Upper lobe of left lung (tissue), 4 donors: ENCODE measurements around the gene BAD.

ENCODE experiments used
- EP300 ChIP-seq, 4 donors: sonication (generic); formaldehyde crosslinking; IDR thresholded peaks; one replicate each; pipeline ENCODE4 v1.5.1; 2017; ENCODE audit warnings: antibody characterized with exemption in 4 of 4, control low read depth in 2 of 4
- POLR2A ChIP-seq, 4 donors: fragments of 450-650 bp; IDR thresholded peaks; one replicate each; pipeline ENCODE4 v1.5.1; 2016 to 2017; ENCODE audit warnings: antibody characterized with exemption in 4 of 4, mild to moderate bottlenecking in 2 of 4
- POLR2AphosphoS5 ChIP-seq, 2 donors: sonication (generic); formaldehyde crosslinking; IDR thresholded peaks; one replicate each; pipeline ENCODE4 v1.5.1; 2017; ENCODE audit warnings: antibody characterized with exemption in 2 of 2
- TF ChIP-seq, protein P1 (sequence below), 6 experiments: fragments of 450-650 bp in 4 of 6; fragments of 200-600 bp in 2 of 6; sonication (generic) in 2 of 6; IDR thresholded peaks; one replicate each; pipeline ENCODE4 v1.5.1; 2016 to 2019; ENCODE audit warnings: antibody characterized with exemption in 6 of 6

DNA sequence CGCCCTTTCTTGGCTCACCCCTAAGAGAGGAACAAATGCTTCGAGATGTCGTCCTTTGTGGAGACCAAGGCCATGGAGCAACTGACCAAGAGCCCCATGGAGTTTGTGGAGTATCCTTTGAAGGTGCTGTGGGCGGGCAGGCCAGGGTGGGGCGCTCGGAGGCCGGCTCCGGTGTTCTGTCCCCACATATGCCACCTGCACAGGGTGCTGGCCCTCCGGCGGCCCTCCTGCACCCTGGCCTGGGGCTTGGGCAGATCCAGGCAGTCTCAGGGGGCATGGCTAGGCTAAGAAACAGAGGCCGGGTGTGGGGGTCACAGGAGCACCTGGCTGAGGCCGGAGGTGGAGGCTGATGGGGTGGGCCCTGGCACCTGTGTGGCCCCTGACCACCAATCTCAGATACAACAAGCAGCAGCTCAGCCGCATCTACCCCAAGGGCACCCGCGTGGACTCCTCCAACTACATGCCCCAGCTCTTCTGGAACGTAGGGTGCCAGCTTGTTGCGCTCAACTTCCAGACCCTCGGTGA is 22.8 kb downstream of the BAD start:
- TF ChIP-seq POLR2A (IDR thresholded peaks at IDR 0.05): no peak
- TF ChIP-seq, protein P1, sequence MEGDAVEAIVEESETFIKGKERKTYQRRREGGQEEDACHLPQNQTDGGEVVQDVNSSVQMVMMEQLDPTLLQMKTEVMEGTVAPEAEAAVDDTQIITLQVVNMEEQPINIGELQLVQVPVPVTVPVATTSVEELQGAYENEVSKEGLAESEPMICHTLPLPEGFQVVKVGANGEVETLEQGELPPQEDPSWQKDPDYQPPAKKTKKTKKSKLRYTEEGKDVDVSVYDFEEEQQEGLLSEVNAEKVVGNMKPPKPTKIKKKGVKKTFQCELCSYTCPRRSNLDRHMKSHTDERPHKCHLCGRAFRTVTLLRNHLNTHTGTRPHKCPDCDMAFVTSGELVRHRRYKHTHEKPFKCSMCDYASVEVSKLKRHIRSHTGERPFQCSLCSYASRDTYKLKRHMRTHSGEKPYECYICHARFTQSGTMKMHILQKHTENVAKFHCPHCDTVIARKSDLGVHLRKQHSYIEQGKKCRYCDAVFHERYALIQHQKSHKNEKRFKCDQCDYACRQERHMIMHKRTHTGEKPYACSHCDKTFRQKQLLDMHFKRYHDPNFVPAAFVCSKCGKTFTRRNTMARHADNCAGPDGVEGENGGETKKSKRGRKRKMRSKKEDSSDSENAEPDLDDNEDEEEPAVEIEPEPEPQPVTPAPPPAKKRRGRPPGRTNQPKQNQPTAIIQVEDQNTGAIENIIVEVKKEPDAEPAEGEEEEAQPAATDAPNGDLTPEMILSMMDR (IDR thresholded peaks at IDR 0.05): no peak
- TF ChIP-seq EP300 (IDR thresholded peaks at IDR 0.05): no peak
- TF ChIP-seq POLR2AphosphoS5 (IDR thresholded peaks at IDR 0.05): no peak
